Smooth muscle cell of the brain vasculature (primary cell): Measurements from ENCODE around the gene PGAM5.
A peak's percentile ranks its signal among the peaks of the same experiment; 100 is the strongest.

ENCODE experiments used
- DNase-seq: peaks from one replicate; pipeline ENCODE4 v3.0.0-alpha.2; 2012; ENCODE audit warnings: low read depth, low spot score

Gene PGAM5

DNA sequence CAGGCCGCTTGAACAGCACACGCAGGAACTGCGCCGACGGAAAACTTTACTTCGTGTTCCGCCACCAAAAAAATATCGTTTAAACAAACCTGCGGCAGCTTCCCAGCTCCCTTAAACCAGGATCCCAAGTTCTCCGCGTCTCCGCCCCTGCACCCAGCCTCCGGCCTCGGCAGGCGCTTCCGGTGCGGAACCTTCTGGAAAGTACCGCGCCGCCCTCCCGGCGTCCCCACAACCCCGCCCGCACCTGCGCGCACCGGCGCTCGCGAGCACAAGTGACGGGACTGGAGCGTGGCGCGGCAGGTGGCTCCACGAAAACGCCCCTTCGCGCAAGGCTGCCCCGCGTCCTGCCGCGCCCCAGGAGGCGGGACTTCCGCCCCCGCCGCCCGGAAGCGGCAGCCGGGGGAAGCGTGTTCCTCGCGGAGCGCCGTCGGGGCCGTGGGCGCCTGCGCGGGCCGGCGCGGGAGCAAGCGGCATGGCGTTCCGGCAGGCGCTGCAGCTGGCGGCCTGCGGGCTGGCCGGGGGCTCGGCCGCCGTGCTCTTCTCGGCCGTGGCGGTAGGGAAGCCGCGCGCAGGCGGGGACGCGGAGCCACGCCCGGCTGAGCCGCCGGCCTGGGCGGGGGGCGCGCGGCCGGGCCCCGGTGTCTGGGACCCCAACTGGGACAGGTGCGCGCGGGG lies at the start of gene PGAM5:
Gene PGAM5 (plus strand): TSS at position 438 of the 675 bp plus-strand sequence. CDS start 35 bp downstream, at position 473.
- DNase-seq: peak; percentile 23

DNA sequence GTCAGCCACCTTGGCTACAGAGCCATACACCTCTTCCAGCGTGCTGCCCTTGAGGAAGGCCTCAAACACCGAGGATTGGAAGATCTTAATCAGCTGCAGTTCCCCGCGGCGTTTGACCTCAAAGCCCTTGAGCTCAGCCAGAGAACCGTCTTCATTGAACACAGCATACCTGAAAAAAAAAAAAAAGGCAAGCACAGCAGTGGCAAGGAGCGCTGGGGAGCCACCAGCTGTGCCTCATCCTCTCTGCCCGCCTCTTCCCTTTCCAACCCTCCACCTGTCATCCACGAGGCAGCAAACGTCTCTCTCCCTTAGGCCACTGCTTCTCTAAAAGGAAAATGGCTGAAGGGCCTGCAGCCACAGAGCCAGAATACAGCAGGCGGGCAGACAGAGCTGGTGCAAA lies 49.6 kb upstream of the PGAM5 start:
- DNase-seq: no peak

DNA sequence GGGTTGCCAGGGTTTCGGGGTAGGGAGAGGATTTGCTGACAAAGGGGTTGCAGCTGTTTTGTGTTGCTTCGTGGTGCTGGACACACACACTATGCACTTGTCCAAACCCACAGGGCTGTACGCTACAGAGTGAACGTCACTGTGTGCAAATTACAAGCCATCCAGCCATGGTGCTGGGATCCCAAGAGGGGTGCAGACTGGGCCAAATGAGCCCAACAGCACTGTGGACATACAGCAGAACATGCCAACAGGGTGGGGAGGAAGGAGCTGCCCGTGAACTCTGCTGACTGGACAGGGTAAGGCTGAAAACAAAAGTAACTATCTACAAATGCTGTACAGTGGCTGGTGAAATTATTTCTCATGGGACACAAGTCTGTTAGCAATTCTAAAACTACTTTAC lies 48.7 kb upstream of the PGAM5 start:
- no peak for DNase-seq

DNA sequence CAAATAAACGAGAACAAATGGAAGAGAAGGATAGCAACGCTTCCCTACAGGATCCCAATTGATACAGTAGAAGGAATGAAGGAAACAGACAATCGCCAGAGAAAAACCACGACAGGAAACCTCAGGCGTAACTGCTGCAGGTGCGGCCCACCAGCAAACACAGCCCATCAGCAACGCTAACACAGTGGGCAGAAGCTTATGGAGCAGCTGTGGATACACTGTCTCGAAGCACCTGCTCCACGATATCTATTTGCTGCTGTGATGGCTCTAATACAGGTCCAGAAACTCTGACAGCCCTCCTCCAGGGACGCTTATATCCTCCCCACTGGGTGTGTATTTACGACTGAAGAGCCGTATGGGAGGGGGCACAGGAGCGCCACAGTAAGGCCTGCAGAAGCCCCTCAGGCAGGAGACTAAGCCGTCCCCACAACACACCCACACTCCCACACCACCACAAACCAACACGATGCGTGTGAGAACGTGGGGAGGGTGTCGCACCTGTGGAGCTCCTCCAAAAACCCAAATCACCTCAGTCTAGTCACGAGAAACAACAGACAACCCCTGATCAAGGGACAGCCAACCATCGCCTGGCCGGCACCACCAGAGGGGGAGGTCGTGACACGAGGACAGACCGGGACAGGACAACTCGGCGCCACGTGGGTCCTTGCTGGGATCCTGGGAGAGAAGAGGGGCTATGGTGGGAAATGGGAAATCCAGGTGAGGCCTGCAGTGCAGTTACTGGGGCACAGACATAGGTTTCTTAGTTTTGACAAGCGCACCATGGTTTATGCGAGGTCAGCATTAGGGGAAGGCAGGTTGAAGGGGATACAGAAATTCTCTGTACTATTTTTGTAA lies 47.5 kb upstream of the PGAM5 start:
- DNase-seq: no peak

DNA sequence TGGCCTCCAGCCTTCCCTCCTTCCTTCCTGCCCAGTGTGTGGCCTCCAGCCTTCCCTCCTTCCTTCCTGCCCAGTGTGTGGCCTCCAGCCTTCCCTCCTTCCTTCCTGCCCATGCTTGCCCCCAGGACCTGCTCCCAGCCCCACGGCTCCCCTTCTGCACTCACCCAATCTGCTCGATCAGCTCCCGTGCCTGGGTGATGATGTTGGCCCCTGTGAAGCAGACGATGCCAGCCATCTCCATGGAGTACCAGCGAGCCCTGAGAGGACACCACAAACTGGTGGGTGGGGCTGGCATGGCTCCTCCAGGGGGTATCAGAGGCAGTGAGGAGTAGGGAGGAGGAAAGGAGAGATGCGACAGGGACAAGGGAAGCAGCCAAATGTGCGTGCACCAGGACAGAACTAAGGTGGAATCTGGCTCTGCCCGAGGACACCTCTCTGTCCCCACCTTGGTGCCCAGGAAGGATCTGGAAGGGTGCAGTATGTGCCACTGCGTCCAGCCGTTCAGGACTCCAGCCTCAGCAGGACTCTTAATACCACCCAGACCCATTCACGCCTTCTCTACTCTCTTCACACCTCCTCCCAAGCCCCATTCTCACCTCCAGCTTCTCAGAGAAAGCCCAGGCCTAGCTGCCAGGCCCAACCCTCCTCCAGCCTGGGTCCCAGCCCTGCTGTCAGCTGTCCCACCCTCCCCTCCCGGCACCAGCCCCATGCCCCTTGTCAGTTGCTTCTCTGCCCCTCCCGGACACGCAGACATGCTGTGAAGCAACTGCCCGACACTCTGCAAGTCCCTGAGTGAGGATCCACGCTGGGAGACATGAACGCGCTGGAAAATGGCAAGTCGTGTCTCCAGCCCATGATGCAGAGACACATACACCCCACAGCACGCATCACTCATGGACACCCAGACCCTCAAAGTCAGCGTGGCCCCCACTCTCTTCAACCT lies 46.2 kb upstream of the PGAM5 start:
- DNase-seq: no peak

DNA sequence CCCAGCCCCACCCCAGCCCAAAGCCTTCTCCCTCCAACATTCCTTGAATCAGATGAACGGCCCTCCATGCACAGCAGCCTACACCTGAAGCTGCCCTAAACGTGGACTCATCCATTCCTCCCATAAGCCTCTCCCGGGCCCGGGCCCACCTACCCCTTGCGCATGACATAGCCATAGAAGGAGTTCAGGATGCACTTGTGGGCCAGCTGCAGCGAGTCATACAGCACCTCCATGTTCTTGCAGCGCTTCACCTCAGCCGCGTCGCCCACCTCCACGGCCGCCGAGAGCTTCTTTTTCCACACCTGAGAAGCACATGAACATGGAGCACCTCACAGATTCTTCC lies 45.5 kb upstream of the PGAM5 start:
- DNase-seq: no peak

DNA sequence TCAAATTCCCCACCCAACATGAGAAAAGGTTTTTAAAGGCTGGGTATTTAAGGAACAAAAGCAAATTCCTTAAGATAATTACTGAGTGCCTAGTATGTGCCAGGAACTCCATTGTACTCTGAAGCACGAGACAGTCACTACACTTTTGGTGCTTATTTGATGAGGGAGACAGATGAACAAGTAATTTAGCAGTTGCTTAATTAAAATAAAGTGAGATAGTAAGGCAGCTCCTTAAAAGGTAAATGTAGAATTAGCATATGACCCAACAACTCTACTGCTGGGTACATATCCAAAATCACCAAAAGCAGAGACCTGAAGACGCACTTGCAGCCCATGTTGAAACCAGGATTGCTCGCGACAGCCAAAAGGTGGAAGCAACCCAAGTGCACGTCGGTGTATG lies 44.8 kb upstream of the PGAM5 start:
- no peak for DNase-seq

DNA sequence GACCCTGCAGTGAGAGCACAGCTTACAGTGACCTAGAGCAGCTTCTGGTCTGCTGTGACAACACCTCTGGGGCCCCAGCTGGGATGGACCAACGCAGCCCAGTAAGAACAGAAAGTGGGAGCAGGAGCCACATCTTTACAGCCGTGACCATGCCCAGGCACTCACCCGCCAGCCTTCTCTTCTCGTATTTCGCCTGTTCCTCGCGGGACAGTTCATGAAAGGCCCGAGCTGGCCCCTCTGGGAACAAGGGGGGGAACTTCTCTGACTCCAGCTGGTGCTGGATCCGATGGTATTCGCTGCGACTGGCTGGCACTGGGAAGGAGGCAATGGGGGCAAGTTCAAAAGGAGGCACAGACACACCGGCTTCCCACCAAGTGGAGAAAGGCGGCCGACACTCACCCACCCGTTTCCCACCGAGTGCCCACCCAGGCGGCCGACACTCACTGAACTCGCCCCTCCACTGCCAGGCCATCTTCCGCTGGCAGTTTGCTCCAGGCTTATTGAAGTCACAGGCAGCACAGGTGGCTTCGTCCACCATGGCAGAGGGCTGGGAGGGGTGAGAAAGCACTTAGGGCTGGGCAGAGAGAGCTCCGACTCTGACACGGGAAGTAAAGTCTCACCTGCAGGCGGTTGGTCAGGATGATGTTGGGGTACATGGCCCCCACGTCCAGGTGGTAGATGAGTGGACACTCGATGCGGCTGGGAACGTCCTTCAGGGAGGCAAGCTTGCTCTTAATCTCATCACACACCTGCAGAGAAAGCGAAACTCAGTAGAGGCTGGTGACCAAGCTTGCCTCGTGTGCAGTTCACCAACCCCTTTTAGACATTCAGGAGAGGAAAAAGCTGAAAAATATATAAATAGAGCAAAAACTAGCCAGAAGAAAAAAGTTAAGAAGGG lies 42.2 kb upstream of the PGAM5 start:
- DNase-seq: no peak

DNA sequence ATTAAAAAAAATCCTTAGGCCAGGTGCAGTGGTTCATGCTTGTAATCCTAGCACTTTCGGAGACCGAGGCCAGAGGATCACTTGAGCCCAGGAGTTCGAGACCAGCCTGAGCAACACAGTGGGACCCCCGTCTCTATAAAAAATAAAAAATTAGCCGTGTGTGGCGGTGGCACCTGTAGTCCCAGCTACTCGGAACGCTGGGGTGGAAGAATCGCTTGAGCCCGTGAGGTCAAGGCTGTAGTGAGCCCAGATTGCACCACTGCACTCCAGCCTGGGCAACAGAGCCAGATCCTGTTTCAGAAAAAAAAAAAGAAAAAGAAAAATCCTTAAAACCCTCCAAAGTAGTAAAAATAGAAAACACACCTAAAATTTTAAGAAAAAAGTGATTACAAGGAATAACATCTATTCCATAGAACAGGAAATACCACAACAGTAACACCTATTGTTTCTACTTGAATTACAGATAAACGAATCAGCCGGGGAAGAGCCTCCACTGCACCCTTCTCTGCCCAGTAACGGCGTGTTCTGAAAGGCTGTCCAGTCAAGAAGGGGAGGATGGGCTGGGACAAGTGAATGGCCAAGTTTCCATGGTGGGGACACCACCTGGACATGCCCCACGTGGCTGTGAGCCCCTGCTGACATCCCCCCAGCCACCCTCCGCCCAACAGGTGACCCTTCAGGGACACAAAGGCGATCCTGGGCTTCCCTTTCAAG lies 41.3 kb upstream of the PGAM5 start:
- DNase-seq: no peak

DNA sequence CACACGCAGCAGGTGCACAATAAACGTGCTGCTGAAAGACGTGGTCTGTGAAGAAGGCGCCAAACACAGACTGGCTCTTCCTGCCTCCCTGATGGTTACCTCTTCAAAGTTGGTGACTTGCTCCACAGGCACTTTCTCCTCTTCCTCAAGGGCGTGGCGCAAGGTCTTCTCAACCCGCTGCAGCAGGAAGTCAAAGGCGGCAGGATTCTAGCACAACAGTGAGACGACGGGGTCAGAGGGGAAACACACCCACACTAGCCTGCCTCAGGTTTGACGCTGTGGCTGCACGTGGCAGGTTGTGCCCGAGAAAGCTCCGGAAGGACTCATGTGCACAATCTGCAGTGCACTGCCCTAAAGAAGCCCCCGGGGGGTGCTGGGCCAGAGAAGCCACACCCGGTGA lies 38.5 kb upstream of the PGAM5 start:
- no peak for DNase-seq

DNA sequence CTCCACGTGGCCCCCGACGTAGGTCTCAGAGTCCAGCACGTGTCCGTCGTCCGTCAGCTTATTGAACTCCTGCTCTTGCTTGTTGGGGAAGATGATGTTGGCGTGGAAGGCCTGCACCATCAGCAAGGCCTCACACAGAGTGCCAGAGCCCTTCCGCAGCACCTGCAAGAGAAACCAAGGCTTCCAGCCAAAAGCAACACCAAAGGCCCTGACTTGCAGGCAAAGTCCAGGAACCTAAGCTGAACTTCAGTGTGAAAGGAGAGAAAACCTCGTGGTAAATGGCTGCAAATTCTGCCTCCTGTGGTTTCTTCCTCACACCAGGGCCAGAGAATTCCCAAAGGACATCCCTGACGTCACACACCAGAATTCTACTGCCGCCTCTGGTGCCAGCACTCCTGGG lies 38.0 kb upstream of the PGAM5 start:
- no peak for DNase-seq

DNA sequence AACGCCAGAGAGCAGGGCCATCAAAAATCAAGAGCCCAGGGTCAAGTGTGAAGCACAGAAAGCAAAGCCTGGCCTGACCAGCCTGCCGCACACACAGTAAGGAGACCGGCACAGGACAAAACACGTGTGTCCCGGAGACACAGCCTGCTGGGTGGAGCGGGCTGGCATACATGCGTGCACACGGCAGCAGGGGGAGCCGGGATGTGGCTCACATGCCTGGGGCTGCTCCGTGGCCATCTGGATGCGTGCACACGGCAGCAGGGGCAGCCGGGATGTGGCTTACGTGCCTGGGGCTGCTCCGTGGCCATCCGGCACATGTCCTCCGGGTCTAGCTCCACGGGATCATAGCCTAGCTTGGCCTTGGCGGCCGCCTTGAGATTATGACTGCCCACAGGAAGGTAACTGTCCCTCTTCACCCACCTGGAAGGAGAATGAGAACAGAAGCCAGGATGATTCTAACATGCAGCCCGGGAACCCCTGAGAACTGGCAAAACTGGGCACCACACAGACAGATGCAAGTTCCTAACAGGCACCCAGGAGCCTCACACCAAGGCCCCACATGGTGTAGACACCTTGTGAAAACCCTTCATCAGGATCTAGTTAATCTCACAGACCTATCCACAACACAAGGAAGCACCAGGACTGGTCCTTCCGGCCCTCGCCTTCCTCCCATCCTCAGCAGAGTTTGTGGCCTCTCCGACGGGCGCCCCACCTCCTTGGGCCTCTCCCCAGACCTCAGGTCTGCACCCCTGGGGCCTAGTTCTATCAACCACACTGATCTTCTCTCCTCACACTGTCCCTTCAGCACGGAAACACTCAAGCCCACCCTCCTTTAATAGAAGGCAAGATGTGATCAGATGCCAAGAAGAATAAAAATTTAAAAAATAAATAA lies 37.1 kb upstream of the PGAM5 start:
- DNase-seq: no peak

DNA sequence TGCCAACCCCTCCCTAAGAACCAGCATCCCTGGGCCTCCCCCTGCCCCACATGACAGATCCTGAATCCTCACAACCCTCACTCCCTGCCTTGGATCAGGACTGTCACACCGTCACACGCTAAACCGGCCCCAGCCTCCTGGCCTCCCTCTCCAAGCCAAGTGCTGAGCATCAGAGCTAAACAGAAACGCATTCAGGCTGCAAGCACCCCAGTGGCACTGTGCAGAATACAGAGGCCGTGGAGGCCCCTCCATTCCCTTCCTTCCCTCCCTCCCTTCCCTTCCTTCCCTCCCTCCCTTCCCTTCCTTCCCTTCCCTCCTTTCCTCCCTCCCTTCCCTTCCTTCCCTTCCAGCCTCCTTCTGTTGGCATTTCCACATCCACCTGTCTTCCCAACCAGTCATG lies 36.1 kb upstream of the PGAM5 start:
- no peak for DNase-seq

DNA sequence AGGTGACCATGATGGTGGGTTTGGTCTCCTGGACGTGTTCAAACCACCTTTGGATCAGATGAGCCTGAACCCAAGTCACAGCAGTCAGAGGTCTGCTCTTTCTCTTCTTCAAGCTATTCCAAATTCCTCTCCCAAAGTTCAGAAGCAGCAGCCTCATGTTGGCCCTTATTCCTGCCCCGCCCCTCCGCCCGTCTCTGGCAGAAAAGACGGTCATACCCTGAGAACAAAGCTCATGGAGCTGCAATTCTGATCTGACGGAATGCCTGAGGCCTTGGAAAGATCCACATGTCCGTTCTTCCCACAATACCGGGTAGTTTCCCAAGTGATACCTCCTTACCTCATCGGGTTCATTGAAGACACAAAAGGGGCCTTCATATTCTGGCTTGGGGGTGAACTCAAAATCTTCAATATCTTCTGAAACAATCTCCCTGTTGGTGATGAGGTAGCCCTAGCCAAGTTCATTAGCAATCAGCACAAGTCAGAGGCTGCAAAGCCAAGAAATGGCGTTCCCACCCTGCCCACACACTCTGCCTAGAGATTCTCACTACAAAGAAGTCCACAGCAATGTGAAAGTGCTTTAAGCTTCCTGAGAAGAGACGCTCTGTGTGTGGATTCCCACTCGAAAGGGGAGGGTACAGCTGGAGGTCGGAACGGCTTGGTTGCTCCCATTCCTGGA lies 34.7 kb upstream of the PGAM5 start:
- no peak for DNase-seq

DNA sequence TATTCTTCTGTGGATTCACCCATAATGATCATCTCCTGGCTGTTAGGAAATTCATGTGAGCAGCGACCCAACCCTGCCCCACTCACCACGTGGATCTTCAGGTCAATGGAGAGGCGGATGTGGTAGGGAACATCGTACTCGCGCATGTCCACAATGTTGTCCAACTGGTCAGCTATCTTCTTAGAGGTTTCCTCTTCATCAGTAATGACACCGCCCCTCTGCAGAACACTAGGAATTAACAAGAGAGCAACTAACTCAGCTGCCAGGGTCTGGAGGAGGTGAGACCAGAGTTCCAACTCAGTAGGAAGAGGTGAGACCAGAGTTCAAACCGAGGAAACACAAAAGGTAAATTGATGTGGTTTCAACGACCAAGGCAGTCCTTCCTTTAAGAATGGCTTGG lies 33.1 kb upstream of the PGAM5 start:
- no peak for DNase-seq

DNA sequence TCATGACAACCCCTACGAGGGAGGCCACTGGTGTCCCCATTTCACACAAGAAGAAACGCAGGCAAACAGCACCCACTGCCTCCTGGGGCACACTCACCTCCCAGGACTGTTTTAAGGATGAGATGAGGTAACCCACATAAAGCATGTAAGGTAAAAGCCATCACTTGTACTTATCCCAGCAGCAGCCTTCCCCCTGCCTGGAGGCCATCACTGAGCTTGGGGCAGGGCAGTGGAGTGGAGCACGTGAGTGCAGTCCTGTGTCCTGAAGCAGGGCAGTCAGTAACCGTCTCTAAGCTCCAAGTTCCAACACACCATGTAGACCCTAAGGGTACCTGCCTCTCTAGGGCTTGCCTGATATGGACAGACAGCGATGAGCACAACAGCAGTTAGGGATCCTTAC lies 25.2 kb upstream of the PGAM5 start:
- no peak for DNase-seq

DNA sequence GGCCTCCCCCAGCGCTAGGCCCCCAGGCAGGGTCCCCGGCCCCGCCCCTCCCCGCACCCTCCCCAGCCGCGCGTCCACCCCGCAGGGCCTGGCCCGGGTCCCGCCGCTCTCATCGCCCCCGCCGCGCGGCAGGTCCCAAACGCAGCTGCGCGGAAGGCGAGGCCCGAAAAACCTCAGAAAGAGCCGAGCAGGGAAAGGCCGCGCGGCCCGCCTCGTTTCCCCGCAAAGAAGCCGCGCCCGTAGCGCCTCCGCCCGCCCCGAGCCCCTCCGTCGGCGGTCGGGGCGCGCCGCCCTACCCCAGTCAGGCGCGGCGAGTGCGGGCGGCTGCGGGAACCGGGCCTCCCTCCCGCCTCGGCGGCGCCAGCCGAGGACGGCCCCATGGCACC lies 23.8 kb upstream of the PGAM5 start:
- no peak for DNase-seq

DNA sequence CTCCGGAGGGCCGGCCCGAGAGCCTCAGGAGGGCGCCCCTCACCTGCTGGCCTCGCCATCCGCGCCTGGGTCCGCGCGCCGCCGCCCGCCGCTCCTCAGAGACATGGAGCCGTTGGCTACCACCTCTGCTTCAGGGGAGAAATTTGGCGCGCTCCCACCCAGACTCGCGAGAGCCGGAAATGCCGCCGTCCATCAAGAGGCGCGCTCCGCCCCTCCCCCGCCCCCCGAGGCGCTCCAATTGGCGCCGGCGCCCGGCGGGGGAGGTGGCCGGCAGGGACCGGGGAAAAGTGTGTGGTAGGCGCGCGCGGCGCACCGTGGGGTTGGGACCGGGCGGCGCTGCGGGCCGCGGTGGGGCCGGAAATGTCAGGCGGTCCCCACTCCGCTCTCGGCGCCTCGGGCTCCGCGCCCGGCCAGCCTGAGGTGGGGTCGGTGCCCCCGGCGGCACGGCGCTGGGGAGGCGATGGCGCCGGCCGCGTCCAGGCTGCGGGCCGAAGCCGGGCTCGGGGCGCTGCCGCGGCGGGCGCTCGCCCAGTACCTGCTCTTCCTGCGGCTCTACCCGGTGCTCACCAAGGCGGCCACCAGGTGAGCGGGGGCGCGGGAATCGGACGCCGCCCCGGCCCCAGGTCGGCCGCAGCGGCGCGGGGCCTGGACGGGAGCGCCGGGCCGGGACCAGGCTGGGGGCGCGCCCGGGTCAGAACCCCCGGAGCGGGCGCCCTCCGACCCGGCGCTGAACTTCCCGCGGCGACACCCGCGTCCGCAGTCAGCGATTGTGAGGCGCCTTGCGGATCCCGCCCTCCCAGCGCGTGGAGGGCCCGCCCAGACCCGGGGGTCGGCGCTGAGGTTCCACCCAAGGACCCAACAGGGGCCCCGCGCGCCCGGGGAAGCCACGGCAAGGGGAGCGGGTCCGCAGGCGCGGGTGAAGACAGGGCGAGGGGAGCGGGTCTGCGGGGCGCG lies 23.2 kb upstream of the PGAM5 start, which contains the start of the genes POLE and PXMP2:
Gene POLE (minus strand): TSS at position 132 of the 954 bp plus-strand sequence. CDS start 27 bp downstream, at position 105.
Gene PXMP2 (plus strand): TSS at position 377 of the 954 bp plus-strand sequence. CDS start 84 bp downstream, at position 461.
- DNase-seq: peak; percentile 87
